Measurements from ENCODE around the gene SHISA6. TPM values are rescaled to one million over a fixed set of nuclear protein-coding genes. Genes with fewer than 3 reads are reported as not detected.

SHISA6 gene
- total RNA-seq, 1 donor from 2014 or later = not detected

GRCh38 chr17:11535231-11535630 is 294.2 kb downstream of the SHISA6 start:
- H3K27ac Mint-ChIP-seq (ENCODE audit: unreplicated experiment) = no peak overlapping the region
- no peak for TF ChIP-seq CTCF (IDR thresholded peaks at IDR 0.05)
- no peaks in the 10 kb centered on the region for H3K27me3 Mint-ChIP-seq (ENCODE audit: unreplicated experiment)
- H3K4me3 Mint-ChIP-seq (ENCODE audit: unreplicated experiment) = no peak overlapping the region
- DNase-seq (ENCODE audit: extremely low spot score, unreplicated experiment) = peak; percentile 38
- H3K36me3 Mint-ChIP-seq (ENCODE audit: unreplicated experiment) = no peaks in the 10 kb centered on the region
- peaks cover 39% of the 10 kb centered on the region for H3K9me3 Mint-ChIP-seq (ENCODE audit: unreplicated experiment)
- no peaks in the 10 kb centered on the region for H3K4me1 Mint-ChIP-seq (ENCODE audit: unreplicated experiment)

- Mint-ChIP-seq H3K4me1 (ENCODE audit: unreplicated experiment) (no peaks in the 10 kb centered on the region), H3K9me3 (ENCODE audit: unreplicated experiment) (peaks cover 42% of the 10 kb centered on the region), H3K27me3 (ENCODE audit: unreplicated experiment) (no peaks in the 10 kb centered on the region), H3K4me3 (ENCODE audit: unreplicated experiment) (no peak overlapping the region), H3K36me3 (ENCODE audit: unreplicated experiment) (no peaks in the 10 kb centered on the region), H3K27ac (ENCODE audit: unreplicated experiment) (no peak overlapping the region)
- no peak for TF ChIP-seq CTCF (IDR thresholded peaks at IDR 0.05)
- DNase-seq (ENCODE audit: extremely low spot score, unreplicated experiment) = peak; percentile 15
Measured at GRCh38 chr17:11538366-11538765, 297.4 kb downstream of the SHISA6 start.

DNA sequence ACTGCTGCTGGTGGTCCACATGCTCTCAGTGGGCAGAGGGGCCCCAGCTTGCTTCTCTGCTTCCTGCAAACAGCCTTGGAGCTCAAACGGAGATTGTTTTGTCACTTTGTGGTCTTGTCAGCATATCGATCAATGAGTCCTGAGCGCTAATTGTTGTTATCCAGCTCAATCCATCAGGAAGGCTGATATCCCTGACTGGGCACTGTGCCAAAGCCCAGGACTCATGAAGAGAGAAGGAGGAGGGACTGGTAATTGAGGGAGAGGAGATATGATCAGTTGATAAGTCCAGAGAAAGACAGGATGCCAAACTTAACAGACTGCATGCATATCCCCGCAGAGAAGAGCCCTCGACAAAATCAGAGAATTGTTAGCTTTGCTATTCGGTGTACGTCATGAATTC is 298.6 kb downstream of the SHISA6 start:
- H3K4me3 Mint-ChIP-seq (ENCODE audit: unreplicated experiment) = no peak overlapping the region
- no peaks in the 10 kb centered on the region for H3K4me1 Mint-ChIP-seq (ENCODE audit: unreplicated experiment)
- no peaks in the 10 kb centered on the region for H3K27me3 Mint-ChIP-seq (ENCODE audit: unreplicated experiment)
- peaks cover 47% of the 10 kb centered on the region for H3K9me3 Mint-ChIP-seq (ENCODE audit: unreplicated experiment)
- no peak overlapping the region for H3K27ac Mint-ChIP-seq (ENCODE audit: unreplicated experiment)
- H3K36me3 Mint-ChIP-seq (ENCODE audit: unreplicated experiment) = no peaks in the 10 kb centered on the region
- no peak for DNase-seq (ENCODE audit: extremely low spot score, unreplicated experiment)
- no peak for TF ChIP-seq CTCF (IDR thresholded peaks at IDR 0.05)

- H3K36me3 Mint-ChIP-seq (ENCODE audit: unreplicated experiment) = no peaks in the 10 kb centered on the region
- H3K27me3 Mint-ChIP-seq (ENCODE audit: unreplicated experiment) = no peaks in the 10 kb centered on the region
- DNase-seq (ENCODE audit: extremely low spot score, unreplicated experiment) = no peak
- no peaks in the 10 kb centered on the region for H3K4me1 Mint-ChIP-seq (ENCODE audit: unreplicated experiment)
- peaks cover 32% of the 10 kb centered on the region for H3K9me3 Mint-ChIP-seq (ENCODE audit: unreplicated experiment)
- no peak overlapping the region for H3K27ac Mint-ChIP-seq (ENCODE audit: unreplicated experiment)
- H3K4me3 Mint-ChIP-seq (ENCODE audit: unreplicated experiment) = no peak overlapping the region
- TF ChIP-seq CTCF (IDR thresholded peaks at IDR 0.05) = no peak
Measured at GRCh38 chr17:11545002-11545401, 304.0 kb downstream of the SHISA6 start.

GRCh38 chr17:11545696-11546095 is 304.7 kb downstream of the SHISA6 start:
- no peaks in the 10 kb centered on the region for H3K4me1 Mint-ChIP-seq (ENCODE audit: unreplicated experiment)
- no peak for DNase-seq (ENCODE audit: extremely low spot score, unreplicated experiment)
- TF ChIP-seq CTCF (IDR thresholded peaks at IDR 0.05) = no peak
- H3K27ac Mint-ChIP-seq (ENCODE audit: unreplicated experiment) = no peak overlapping the region
- H3K36me3 Mint-ChIP-seq (ENCODE audit: unreplicated experiment) = no peaks in the 10 kb centered on the region
- H3K27me3 Mint-ChIP-seq (ENCODE audit: unreplicated experiment) = no peaks in the 10 kb centered on the region
- H3K4me3 Mint-ChIP-seq (ENCODE audit: unreplicated experiment) = no peak overlapping the region
- peaks cover 33% of the 10 kb centered on the region for H3K9me3 Mint-ChIP-seq (ENCODE audit: unreplicated experiment)

Measured in osteocyte (in vitro differentiated cells).